Mucosa of descending colon (tissue), 3 donors: ENCODE results near the gene ZFAND3. TPM values are rescaled to one million over a fixed set of nuclear protein-coding genes. Genes with fewer than 3 reads are reported as not detected.

Experiments
- ATAC-seq: fragments of 200-7000 bp; cut with Tn5 transposase; one replicate; pipeline ENCODE4 v1.9.1; 2020; ENCODE audit warnings: mild to moderate bottlenecking, moderate library complexity
- DNase-seq, 3 donors: peaks; one replicate each; pipeline ENCODE4 v3.0.0-alpha.2; 2020
- H3K36me3 ChIP-seq: fragments of 200-600 bp; one replicate; pipeline ENCODE4 v1.8.0; 2021; ENCODE audit warnings: low read depth, mild to moderate bottlenecking
- H3K4me1 ChIP-seq: fragments of 200-600 bp; one replicate; pipeline ENCODE4 v1.8.0; 2021; ENCODE audit warnings: low read depth, mild to moderate bottlenecking
- H3K4me3 ChIP-seq: fragments of 200-600 bp; one replicate; pipeline ENCODE4 v1.8.0; 2021; ENCODE audit warnings: mild to moderate bottlenecking
- H3K9me3 ChIP-seq: fragments of 200-600 bp; one replicate; pipeline ENCODE4 v1.8.0; 2021; ENCODE audit warnings: mild to moderate bottlenecking
- CTCF ChIP-seq: fragments of 200-600 bp; IDR thresholded peaks from one replicate; pipeline ENCODE4 v1.8.0; 2022; ENCODE audit warnings: antibody characterized with exemption, mild to moderate bottlenecking
- intact Hi-C, 2 donors: fragments of 100-400 bp; cut with DNase I in 1 of 2; cut with micrococcal nuclease in 1 of 2; formaldehyde crosslinking; loops; one replicate each; pipeline versions ENCODE4 v1.11.0 to v1.11.1; 2022; cut with DNase I, micrococcal nuclease
- total RNA-seq, 3 donors: library from RNA; stranded (reverse); fragmentation: NEBNext Ultra II Directional in 2 of 3; extraction: Animal tissue kit (Norgen Biotek cat#: 25700) in 2 of 3; gene quantifications; one replicate each; pipeline versions ENCODE4 v1.2.1 to v1.2.4, GENCODE V29; 2021 to 2023
- donor health status: DM: no; HTN: no; CAD: no; lungs with moderate emphysema.
- donor health status: DM: no; HTN: no; CAD: no.
- donor health status: DM: no; HTN: yes; CAD: no.

ZFAND3 gene
- total RNA-seq, 3 donors from 2014 or later = 63.9 to 84.0 (median 82.2) TPM

GRCh38 chr6:38193481-38194281 lies 374.2 kb downstream of the ZFAND3 start:
- Histone ChIP-seq H3K36me3 (no peaks in the 10 kb centered on the region), H3K9me3 (no peaks in the 10 kb centered on the region), H3K4me1 (no peaks in the 10 kb centered on the region), H3K4me3 (no peak overlapping the region)
- ATAC-seq (no peak), DNase-seq (no peak)
- TF ChIP-seq CTCF = no peak
- intact Hi-C loops = no loop called here

- intact Hi-C loops = no loop called here
- H3K4me1 ChIP-seq = no peaks in the 10 kb centered on the region
- DNase-seq (no peak), ATAC-seq (no peak)
- no peak overlapping the region for H3K4me3 ChIP-seq
- no peak for TF ChIP-seq CTCF
- H3K9me3 ChIP-seq = no peaks in the 10 kb centered on the region
- no peaks in the 10 kb centered on the region for H3K36me3 ChIP-seq
Observed at GRCh38 chr6:38194282-38194572, 374.7 kb downstream of the ZFAND3 start.

- no peaks in the 10 kb centered on the region for H3K36me3 ChIP-seq
- no peaks in the 10 kb centered on the region for H3K4me1 ChIP-seq
- DNase-seq (no peak), ATAC-seq (no peak)
- no peak for TF ChIP-seq CTCF
- H3K9me3 ChIP-seq = no peaks in the 10 kb centered on the region
- H3K4me3 ChIP-seq = no peak overlapping the region
- intact Hi-C loops = no loop called here
Observed at GRCh38 chr6:38194589-38194988, 375.1 kb downstream of the ZFAND3 start.

GRCh38 chr6:38195113-38195635 lies 375.6 kb downstream of the ZFAND3 start:
- ATAC-seq = no peak

GRCh38 chr6:38198219-38198618 lies 378.7 kb downstream of the ZFAND3 start:
- no peaks in the 10 kb centered on the region for H3K36me3 ChIP-seq
- no peaks in the 10 kb centered on the region for H3K4me1 ChIP-seq
- intact Hi-C loops = no loop called here
- no peaks in the 10 kb centered on the region for H3K9me3 ChIP-seq
- H3K4me3 ChIP-seq = no peak overlapping the region
- ATAC-seq (no peak), DNase-seq (no peak)
- TF ChIP-seq CTCF = no peak

More at GRCh38 chr6:38195113-38195635, 375.6 kb downstream of the ZFAND3 start:
- Histone ChIP-seq H3K9me3 (no peaks in the 10 kb centered on the region), H3K4me3 (no peak overlapping the region), H3K4me1 (no peaks in the 10 kb centered on the region), H3K36me3 (no peaks in the 10 kb centered on the region)
- DNase-seq = no peak
- no peak for TF ChIP-seq CTCF
- intact Hi-C loops = no loop called here

Other genes with a start within 250 kb of the ZFAND3 start
- gene MDGA1, start 121.8 kb upstream of the ZFAND3 start, total RNA-seq = 1 to 10 TPM in 1 of 3 donors, under 1 TPM in 2; 0.67 to 4.3 (median 0.69) TPM